Endothelial cell of umbilical vein (primary cell): ENCODE results near the gene ASB1.

Source experiments
- EZH2 ChIP-seq: IDR thresholded peaks from 2 replicates; pipeline ENCODE4 v1.6.1; 2012; ENCODE audit warnings: borderline replicate concordance, low read depth, mild to moderate bottlenecking, moderate library complexity, low read length, inconsistent platforms; ENCODE audit not compliant: severe bottlenecking
- FOS ChIP-seq: IDR thresholded peaks from 2 replicates; pipeline ENCODE4 v1.6.1; 2011; ENCODE audit warnings: mild to moderate bottlenecking, low read length, moderate library complexity, borderline replicate concordance; ENCODE audit not compliant: insufficient read depth
- GATA2 ChIP-seq: IDR thresholded peaks from 2 replicates; pipeline ENCODE4 v1.7.0; 2011; ENCODE audit warnings: low read depth, mild to moderate bottlenecking, moderate library complexity, mixed read lengths, low read length; ENCODE audit not compliant: insufficient read length, insufficient read depth
- JUN ChIP-seq: IDR thresholded peaks from 2 replicates; pipeline ENCODE4 v1.6.1; 2011; ENCODE audit warnings: borderline replicate concordance, low read depth; ENCODE audit not compliant: insufficient read length, insufficient read depth
- MYC ChIP-seq: IDR thresholded peaks from one replicate; pipeline ENCODE4 v1.6.1; 2011; ENCODE audit warnings: mild to moderate bottlenecking, low read depth, low read length
- POLR2A ChIP-seq: IDR thresholded peaks from 2 replicates; pipeline ENCODE4 v1.6.1; 2012; ENCODE audit warnings: low read depth, mild to moderate bottlenecking, control low read depth, low read length
- POLR2AphosphoS5 ChIP-seq: IDR thresholded peaks from 2 replicates; pipeline ENCODE4 v1.6.1; 2012; ENCODE audit warnings: low read depth, mild to moderate bottlenecking, control low read depth, low read length, moderate library complexity; ENCODE audit not compliant: insufficient read depth
- TF ChIP-seq, protein P1 (sequence below), 2 donors: IDR thresholded peaks; 1 replicate in 1 of 2; 2 replicates in 1 of 2; pipeline ENCODE4 v1.5.1; 2011; ENCODE audit warnings: low read length in 2 of 2, mild to moderate bottlenecking in 2 of 2, moderate library complexity in 2 of 2, control low read depth in 1 of 2, inconsistent platforms in 1 of 2, low read depth in 1 of 2; ENCODE audit not compliant: insufficient read depth in 1 of 2; ENCODE audit errors: extremely low read depth in 1 of 2
- TF ChIP-seq, protein P2 (sequence below): IDR thresholded peaks from 2 replicates; pipeline ENCODE4 v1.6.1; 2011; ENCODE audit not compliant: insufficient read depth, insufficient read length

DNA sequence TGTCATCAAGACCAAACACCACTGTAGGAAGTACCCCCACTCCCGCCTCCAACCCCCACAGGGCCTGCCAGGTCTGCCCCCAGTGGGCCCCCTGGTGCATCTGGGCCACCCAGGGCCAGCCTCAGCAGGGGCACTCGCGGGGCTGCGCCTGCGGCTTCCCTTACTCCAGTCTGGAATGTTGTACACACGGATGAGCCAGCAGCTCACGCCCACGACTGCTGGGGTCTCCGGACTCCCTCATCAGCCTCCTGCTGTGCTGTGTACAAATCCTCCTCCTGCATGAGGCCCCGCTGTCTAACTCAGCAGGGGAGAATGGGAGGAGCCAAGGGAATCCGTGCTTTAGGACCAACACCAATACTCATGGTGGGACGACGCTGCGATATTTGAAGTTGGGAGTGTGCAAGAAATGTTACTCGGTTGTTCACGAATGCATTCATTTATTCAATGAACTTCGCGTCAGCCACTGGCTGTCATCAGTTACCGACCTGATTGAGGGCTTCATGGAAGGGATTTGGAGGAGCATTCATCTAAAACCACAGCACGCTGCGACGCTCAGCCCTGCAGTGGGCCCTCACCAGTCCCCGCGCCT, 654 bp upstream of the ASB1 start:
- TF ChIP-seq, protein P1, sequence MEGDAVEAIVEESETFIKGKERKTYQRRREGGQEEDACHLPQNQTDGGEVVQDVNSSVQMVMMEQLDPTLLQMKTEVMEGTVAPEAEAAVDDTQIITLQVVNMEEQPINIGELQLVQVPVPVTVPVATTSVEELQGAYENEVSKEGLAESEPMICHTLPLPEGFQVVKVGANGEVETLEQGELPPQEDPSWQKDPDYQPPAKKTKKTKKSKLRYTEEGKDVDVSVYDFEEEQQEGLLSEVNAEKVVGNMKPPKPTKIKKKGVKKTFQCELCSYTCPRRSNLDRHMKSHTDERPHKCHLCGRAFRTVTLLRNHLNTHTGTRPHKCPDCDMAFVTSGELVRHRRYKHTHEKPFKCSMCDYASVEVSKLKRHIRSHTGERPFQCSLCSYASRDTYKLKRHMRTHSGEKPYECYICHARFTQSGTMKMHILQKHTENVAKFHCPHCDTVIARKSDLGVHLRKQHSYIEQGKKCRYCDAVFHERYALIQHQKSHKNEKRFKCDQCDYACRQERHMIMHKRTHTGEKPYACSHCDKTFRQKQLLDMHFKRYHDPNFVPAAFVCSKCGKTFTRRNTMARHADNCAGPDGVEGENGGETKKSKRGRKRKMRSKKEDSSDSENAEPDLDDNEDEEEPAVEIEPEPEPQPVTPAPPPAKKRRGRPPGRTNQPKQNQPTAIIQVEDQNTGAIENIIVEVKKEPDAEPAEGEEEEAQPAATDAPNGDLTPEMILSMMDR (IDR thresholded peaks at IDR 0.05; ENCODE audit: extremely low read depth in 1 of 2, insufficient read depth in 1 of 2, low read depth in 1 of 2, low read length in 2 of 2), result no peak
- TF ChIP-seq EZH2 (peak; percentile 32), POLR2AphosphoS5 (no peak), POLR2A (no peak), GATA2 (no peak), JUN (no peak), MYC (no peak), FOS (no peak)
- TF ChIP-seq, protein P2, sequence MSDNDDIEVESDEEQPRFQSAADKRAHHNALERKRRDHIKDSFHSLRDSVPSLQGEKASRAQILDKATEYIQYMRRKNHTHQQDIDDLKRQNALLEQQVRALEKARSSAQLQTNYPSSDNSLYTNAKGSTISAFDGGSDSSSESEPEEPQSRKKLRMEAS, result no peak
